Cardiac fibroblast (primary cell): ENCODE results near the gene SSTR5.
"Not testable (repeated sequence)": the region's sequence is repeated elsewhere in the genome, so short reads cannot be mapped to it uniquely, and the experiment has no call there.

Source experiments
- DNase-seq, 2 donors: peaks; one replicate each; pipeline versions ENCODE4 v3.0.0 to v3.0.0-alpha.2; 2010; ENCODE audit warnings: low read depth in 2 of 2
- H3K4me3 ChIP-seq, 2 donors: replicated peaks in 1 of 2; 1 replicate in 1 of 2; 2 replicates in 1 of 2; pipeline ENCODE4 v1.5.1; 2011; ENCODE audit warnings: low read depth in 2 of 2, low read length in 2 of 2, mild to moderate bottlenecking in 2 of 2, moderate library complexity in 1 of 2
- CTCF ChIP-seq: IDR thresholded peaks from one replicate; pipeline ENCODE4 v1.5.1; 2011; ENCODE audit warnings: low read depth, mild to moderate bottlenecking, low read length, inconsistent platforms

Gene SSTR5

GRCh38 chr16:1072526-1073261 is at the start of gene SSTR5:
TSS of gene SSTR5 (plus strand) at chr16:1072747. CDS start at chr16:1078869, 6,122 bp downstream.
- TF ChIP-seq CTCF = no peak
- no peak for DNase-seq
- H3K4me3 ChIP-seq = no peak within 1 kb of the TSS

DNA sequence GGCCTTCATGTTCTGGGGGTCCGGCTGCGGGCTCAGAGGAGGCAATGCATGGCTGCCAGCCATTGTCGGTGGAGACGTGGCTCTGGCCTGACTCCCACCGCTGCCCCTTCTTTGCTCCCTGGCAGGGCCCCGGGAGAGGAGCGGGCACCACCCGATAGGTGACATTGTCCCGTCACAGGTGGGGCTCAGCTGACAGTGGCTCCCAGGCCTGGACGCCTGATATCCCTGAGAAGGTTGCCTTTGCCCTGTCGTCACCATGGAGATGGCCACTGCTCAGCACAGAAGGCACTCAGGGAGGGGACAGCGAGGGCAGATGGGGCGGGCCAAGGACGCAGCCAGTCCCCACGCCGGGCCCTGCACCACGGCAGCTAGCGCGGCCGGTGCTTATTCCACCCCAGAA is 48.4 kb upstream of the SSTR5 start:
- no peak for DNase-seq
- H3K4me3 ChIP-seq = no peak overlapping the region
- no peak for TF ChIP-seq CTCF

DNA sequence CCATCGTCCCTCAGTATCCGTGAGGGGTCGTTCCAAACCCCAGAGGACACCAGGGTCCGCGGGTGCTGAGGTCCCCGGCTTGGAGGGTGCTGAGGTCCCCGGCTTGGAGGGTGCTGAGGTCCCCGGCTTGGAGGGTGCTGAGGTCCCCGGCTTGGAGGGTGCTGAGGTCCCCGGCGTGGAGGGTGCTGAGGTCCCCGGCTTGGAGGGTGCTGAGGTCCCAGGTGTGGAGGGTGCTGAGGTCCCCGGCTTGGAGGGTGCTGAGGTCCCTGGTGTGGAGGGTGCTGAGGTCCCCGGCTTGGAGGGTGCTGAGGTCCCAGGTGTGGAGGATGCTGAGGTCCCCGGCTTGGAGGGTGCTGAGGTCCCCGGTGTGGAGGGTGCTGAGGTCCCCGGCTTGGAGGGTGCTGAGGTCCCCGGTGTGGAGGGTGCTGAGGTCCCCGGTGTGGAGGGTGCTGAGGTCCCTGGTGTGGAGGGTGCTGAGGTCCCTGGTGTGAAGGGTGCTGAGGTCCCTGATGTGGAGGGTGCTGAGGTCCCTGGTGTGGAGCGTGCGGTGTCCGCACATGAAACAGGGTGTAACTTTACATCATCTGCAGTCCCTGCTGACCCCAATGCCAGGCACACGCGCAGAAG is 47.3 kb upstream of the SSTR5 start:
- DNase-seq = peak in 1 of 2 donors; percentile 41
- not testable (repeated sequence) for H3K4me3 ChIP-seq

DNA sequence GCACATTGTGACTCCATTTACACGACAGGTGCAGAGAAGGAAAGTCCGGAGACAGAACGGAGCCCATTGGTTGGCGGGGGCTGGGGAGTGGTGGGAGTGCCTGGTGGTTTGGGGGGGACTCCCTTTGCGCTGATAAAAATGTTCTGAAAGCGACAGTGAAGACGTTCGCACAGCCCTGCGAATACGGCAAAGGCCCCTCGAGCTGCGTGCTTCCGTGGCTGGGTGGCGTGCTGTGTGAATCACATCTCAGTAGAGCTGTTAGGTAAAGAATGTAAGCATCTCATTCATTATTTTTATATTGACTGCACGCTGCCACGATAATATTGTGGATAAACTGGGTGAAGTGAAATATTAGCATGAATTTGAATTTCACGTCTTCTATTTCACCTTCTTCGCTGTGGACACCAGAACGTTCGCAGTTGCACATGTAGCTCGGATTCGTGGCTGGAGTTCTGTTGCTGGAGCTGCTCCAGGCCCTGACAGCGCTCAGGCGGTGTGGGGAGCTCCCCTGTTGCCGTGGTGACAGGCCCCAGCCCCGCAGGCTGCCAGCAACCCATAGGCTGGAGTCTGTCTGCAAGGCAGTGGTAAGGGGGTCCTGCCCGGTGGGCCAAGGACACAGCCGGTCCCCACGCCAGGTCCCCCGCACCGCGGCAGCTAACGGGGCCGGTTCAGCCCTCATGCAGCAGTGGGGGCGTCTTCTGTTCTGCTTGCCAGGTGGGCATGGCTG is 46.3 kb upstream of the SSTR5 start:
- H3K4me3 ChIP-seq = no peak overlapping the region
- no peak for DNase-seq
- no peak for TF ChIP-seq CTCF

DNA sequence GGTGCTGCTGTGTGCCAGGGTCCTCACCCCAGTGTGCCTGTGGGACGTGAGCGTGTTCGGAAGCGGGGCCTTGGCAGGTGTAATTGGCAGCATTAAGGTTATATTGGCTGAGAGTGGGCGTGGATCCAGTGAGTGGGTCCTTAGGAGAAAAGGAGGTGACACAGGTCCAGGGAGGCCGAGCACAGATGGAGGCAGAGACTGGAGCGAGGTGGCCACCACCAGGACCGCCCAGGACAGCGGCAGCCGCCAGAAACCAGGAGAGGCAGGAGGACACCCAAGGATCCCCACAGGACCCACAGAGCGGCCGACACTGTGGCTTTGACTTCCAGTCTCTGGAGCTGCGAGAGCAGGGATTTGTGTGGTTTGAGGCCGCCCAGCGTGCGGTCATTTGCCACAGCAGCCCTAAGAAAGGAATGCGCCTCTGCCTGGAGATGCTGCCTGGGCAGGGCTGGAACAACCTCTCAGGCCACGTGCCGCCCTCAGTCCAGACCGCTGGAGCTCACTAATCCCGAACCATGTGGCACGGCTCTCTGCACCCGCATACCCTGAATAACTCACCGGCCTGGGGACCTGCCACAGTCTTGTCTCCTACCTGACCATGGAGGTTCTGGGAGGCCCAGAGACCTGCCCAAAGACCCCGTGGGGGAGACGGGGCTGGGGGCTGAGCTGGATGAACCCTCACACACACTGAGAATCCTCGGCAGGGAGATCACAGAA is 45.6 kb upstream of the SSTR5 start:
- no peak for TF ChIP-seq CTCF
- H3K4me3 ChIP-seq = no peak overlapping the region
- DNase-seq = no peak

GRCh38 chr16:1027501-1027815 is 45.1 kb upstream of the SSTR5 start:
- TF ChIP-seq CTCF = no peak
- no peak for DNase-seq
- H3K4me3 ChIP-seq = no peak overlapping the region

- DNase-seq = no peak
- no peak overlapping the region for H3K4me3 ChIP-seq
- TF ChIP-seq CTCF = no peak
Observed at GRCh38 chr16:1028056-1028455, 44.5 kb upstream of the SSTR5 start.
